ENCODE data around the gene CNEP1R1. TPM values are rescaled to one million over a fixed set of nuclear protein-coding genes. Genes with fewer than 3 reads are reported as not detected.
A peak's percentile ranks its signal among the peaks of the same experiment; 100 is the strongest.

CNEP1R1 gene, protein sequence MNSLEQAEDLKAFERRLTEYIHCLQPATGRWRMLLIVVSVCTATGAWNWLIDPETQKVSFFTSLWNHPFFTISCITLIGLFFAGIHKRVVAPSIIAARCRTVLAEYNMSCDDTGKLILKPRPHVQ
- 10 to 100 TPM; 14.1 to 51.7 (median 29.5) TPM for total RNA-seq

DNA sequence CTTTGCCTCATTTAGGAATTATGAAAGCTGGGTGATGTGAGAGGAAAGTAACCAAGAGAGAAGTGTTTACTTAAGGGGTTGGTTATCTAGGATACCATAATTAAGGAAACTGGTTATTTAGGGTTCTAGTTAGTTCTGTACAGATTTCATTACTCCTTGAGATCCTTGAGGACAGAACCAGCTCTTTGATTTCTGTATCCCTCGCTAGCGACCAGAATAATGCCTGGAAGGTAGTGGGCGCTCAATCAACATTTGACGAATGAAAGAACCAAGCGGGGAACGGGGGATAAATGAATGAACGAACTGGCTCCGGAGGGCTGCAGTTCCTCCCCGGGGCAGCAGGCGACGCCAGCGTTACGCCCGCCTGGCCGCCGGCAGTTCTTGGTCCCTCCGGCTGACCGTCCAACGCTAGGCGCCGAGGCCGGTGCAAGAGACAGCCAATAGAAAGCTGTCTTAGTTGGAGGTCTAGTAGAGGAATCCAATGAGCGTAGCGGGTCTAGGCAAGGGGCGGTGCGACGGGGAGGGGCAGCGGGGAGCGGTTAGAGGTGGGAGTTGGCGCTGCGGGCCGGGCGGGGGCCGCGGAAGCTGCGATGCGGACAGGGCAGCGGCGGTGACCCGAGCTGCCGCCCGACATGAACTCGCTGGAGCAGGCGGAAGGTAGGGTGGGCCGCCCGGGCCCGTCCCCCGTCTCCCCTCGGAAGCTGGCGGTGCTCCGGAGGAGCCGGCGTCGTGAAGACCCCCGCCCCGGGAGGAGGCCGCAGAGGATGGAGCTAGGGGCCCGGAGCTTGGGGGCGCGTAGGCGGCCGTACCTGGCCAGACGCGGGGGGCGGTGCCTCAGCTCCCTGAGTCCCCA lies at the start of gene CNEP1R1:
Gene CNEP1R1, plus strand, starts transcription at position 542 of the 853 bp plus-strand sequence. Its CDS starts 91 bp downstream, at position 633.
- peak; percentile 36 to 70 for TF ChIP-seq POLR2A (IDR thresholded peaks at IDR 0.05)
- TF ChIP-seq, protein P1, sequence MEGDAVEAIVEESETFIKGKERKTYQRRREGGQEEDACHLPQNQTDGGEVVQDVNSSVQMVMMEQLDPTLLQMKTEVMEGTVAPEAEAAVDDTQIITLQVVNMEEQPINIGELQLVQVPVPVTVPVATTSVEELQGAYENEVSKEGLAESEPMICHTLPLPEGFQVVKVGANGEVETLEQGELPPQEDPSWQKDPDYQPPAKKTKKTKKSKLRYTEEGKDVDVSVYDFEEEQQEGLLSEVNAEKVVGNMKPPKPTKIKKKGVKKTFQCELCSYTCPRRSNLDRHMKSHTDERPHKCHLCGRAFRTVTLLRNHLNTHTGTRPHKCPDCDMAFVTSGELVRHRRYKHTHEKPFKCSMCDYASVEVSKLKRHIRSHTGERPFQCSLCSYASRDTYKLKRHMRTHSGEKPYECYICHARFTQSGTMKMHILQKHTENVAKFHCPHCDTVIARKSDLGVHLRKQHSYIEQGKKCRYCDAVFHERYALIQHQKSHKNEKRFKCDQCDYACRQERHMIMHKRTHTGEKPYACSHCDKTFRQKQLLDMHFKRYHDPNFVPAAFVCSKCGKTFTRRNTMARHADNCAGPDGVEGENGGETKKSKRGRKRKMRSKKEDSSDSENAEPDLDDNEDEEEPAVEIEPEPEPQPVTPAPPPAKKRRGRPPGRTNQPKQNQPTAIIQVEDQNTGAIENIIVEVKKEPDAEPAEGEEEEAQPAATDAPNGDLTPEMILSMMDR (IDR thresholded peaks at IDR 0.05), result peak; percentile 100
- H3K27ac ChIP-seq, result peak within 1 kb of the TSS; percentile 76 to 89
- peak; percentile 93 to 94 for DNase-seq
- no peaks in the 10 kb centered on the region for H3K27me3 ChIP-seq
- intact Hi-C loops (cut with DNase I; ENCODE audit: low total_unique reads), result no loop called here
- H3K9me3 ChIP-seq, result no peaks in the 10 kb centered on the region
- no peaks in the 10 kb centered on the region for H3K4me1 ChIP-seq
- H3K4me3 ChIP-seq, result peak within 1 kb of the TSS; percentile 92 to 100
- no peaks in the 10 kb centered on the region for H3K36me3 ChIP-seq

DNA sequence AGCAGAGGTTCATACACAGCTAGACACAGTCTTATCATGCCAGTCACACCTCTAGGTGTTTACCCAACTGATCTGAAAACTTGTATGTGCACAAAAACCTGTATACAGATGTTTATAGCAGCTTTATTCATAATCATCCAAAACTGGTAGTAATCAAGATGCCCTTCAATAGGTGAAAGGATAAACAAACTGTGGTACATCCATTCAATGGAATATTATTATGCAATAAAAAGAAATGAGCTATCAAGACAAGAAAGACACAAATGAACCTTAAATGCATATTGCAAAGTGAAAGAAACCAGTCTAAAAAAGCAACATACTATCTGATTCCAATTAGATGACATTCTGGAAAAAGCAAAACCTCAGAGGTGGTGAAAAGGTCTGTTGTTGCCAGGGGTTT lies 47.6 kb upstream of the CNEP1R1 start:
- H3K36me3 ChIP-seq, result no peaks in the 10 kb centered on the region
- no peaks in the 10 kb centered on the region for H3K27me3 ChIP-seq
- DNase-seq, result no peak
- H3K4me3 ChIP-seq, result no peak overlapping the region
- H3K27ac ChIP-seq, result no peak overlapping the region
- intact Hi-C loops (cut with DNase I; ENCODE audit: low total_unique reads), result no loop called here
- TF ChIP-seq, protein P1 (IDR thresholded peaks at IDR 0.05), result no peak
- no peak for TF ChIP-seq POLR2A (IDR thresholded peaks at IDR 0.05)
- H3K4me1 ChIP-seq, result no peaks in the 10 kb centered on the region
- H3K9me3 ChIP-seq, result no peaks in the 10 kb centered on the region

DNA sequence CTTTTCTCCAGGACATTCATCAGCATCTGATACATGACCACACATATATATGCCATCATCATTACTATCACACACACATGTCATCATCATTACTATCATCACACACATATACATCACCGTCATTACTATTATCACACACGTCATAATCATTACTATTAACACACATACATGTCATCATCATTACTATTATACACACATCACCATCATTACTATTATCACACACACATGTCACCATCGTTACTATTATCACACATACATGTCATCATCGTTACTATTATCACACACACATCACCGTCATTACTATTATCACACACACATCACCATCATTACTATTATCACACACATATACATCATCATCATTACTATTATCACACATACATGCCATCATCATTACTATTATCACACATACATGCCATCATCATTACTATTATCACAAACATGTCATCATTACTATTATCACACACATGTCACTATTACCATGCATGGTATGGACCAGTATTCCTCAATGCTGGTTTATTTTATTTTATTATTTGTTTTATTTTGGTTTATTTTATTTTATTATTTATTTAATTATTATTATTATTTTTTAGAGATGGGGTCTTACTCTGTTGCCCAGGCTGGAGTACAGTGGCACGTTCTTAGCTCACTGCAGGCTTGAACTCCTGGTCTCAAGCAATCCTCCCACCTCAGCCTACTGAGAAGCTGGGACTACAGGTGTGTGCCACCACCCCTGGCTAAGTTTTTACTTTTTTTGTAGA lies 46.3 kb upstream of the CNEP1R1 start:
- Histone ChIP-seq H3K4me1 (no peaks in the 10 kb centered on the region), H3K36me3 (no peaks in the 10 kb centered on the region), H3K27ac (no peak overlapping the region), H3K27me3 (no peaks in the 10 kb centered on the region), H3K4me3 (no peak overlapping the region), H3K9me3 (no peaks in the 10 kb centered on the region)
- DNase-seq, result no peak
- TF ChIP-seq, protein P1 (IDR thresholded peaks at IDR 0.05), result no peak
- TF ChIP-seq POLR2A (IDR thresholded peaks at IDR 0.05), result no peak
- intact Hi-C loops (cut with DNase I; ENCODE audit: low total_unique reads), result no loop called here

DNA sequence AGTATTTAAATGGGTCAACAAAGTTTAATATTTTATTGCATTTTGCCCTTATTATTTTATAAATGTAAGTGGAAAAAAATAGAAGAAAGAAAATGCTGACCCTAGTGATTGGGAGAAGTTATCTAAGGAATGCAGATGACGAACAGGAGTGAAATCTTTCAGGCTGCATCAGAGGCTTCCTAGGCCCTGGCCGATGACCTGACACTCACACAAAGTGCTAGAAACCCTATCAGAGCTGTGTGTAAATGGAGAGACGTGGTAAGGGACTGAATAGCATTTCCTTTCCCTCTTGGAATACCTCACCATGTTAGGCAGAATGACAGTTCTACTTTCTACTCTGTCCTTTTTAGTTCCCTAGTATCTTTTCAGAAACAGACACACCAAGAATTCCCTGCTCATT lies 44.9 kb upstream of the CNEP1R1 start:
- Histone ChIP-seq H3K27me3 (no peaks in the 10 kb centered on the region), H3K4me3 (no peak overlapping the region), H3K27ac (no peak overlapping the region), H3K9me3 (no peaks in the 10 kb centered on the region), H3K4me1 (no peaks in the 10 kb centered on the region), H3K36me3 (no peaks in the 10 kb centered on the region)
- no peak for TF ChIP-seq POLR2A (IDR thresholded peaks at IDR 0.05)
- TF ChIP-seq, protein P1 (IDR thresholded peaks at IDR 0.05), result no peak
- intact Hi-C loops (cut with DNase I; ENCODE audit: low total_unique reads), result no loop called here
- DNase-seq, result no peak
